ENCODE results near the gene PSD2. TPM values are rescaled to one million over a fixed set of nuclear protein-coding genes. Genes with fewer than 3 reads are reported as not detected.

PSD2 gene
- total RNA-seq, 3 donors from 2014 or later (not counting 1 experiment from before 2014, with no cell fraction given) = 1.3 to 2.5 (median 1.3) TPM

DNA sequence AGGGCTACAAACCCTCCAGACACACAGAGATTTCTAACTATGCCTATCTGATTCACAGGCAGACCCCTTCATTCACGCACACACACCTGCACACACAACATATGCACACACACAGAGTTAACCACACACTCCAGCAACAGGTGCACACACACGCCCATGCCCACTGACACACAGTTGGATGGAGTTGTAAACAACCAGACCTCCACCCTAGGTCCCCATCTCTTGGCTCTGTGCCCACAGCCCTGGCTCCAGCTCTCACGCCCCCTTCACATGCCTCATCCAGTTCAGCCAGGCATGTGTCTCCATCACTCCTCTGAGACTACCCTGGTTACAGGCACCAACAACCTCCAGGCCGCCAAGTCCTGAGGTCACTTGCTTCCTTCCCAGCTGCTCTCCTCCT is 61.1 kb downstream of the PSD2 start:
- Histone ChIP-seq H3K4me1 (ENCODE audit: control insufficient read depth, insufficient read depth, low read length) (no peaks in the 10 kb centered on the region), H3K27ac (ENCODE audit: low read length) (no peak overlapping the region), H3K9me3 (ENCODE audit: control insufficient read depth, insufficient read depth, low read length) (no peaks in the 10 kb centered on the region), H3K27me3 (ENCODE audit: control insufficient read depth, insufficient read depth, low read length) (no peaks in the 10 kb centered on the region), H3K4me3 (ENCODE audit: low read length) (no peak overlapping the region), H3K36me3 (ENCODE audit: control insufficient read depth, insufficient read depth, low read length) (no peaks in the 10 kb centered on the region)
- no peak for ATAC-seq
- H3K27me3 Mint-ChIP-seq (ENCODE audit: low read depth in 2 of 2) = peaks cover 0 to 3% of the 10 kb centered on the region in 2 donors
- WGBS (ENCODE audit: insufficient coverage) = 82% methylated on average over 4 of the region's 4 CpGs
- no peaks in the 10 kb centered on the region for H3K9me3 Mint-ChIP-seq
- DNase-seq = no peak
- no peak for TF ChIP-seq CTCF (IDR thresholded peaks at IDR 0.05)
- intact Hi-C loops (cut with micrococcal nuclease) = no loop called here
- H3K4me1 Mint-ChIP-seq = no peaks in the 10 kb centered on the region
- no peak overlapping the region for H3K4me3 Mint-ChIP-seq
- H3K27ac Mint-ChIP-seq = no peak overlapping the region
- no peaks in the 10 kb centered on the region for H3K36me3 Mint-ChIP-seq

GRCh38 chr5:139859013-139859412 is 63.4 kb downstream of the PSD2 start:
- Mint-ChIP-seq H3K9me3 (no peaks in the 10 kb centered on the region), H3K4me3 (no peak overlapping the region), H3K36me3 (no peaks in the 10 kb centered on the region), H3K27me3 (ENCODE audit: low read depth in 2 of 2) (peaks cover 0 to 3% of the 10 kb centered on the region in 2 donors), H3K4me1 (no peaks in the 10 kb centered on the region), H3K27ac (no peak overlapping the region)
- no peaks in the 10 kb centered on the region for H3K27me3 ChIP-seq (ENCODE audit: control insufficient read depth, insufficient read depth, low read length)
- ATAC-seq = no peak
- H3K36me3 ChIP-seq (ENCODE audit: control insufficient read depth, insufficient read depth, low read length) = no peaks in the 10 kb centered on the region
- no peak for TF ChIP-seq CTCF (IDR thresholded peaks at IDR 0.05)
- no peak overlapping the region for H3K4me3 ChIP-seq (ENCODE audit: low read length)
- DNase-seq = no peak
- H3K4me1 ChIP-seq (ENCODE audit: control insufficient read depth, insufficient read depth, low read length) = no peaks in the 10 kb centered on the region
- WGBS (ENCODE audit: insufficient coverage) = 91% methylated on average over 2 of the region's 2 CpGs
- H3K27ac ChIP-seq (ENCODE audit: low read length) = no peak overlapping the region
- intact Hi-C loops (cut with micrococcal nuclease) = no loop called here
- no peaks in the 10 kb centered on the region for H3K9me3 ChIP-seq (ENCODE audit: control insufficient read depth, insufficient read depth, low read length)

GRCh38 chr5:139861021-139861888 is 65.6 kb downstream of the PSD2 start:
- Mint-ChIP-seq H3K4me1 (peaks cover 0 to 4% of the 10 kb centered on the region in 2 donors), H3K9me3 (no peaks in the 10 kb centered on the region), H3K4me3 (no peak overlapping the region), H3K27me3 (ENCODE audit: low read depth in 2 of 2) (peaks cover 0 to 3% of the 10 kb centered on the region in 2 donors), H3K27ac (no peak overlapping the region), H3K36me3 (no peaks in the 10 kb centered on the region)
- no peak for DNase-seq
- Histone ChIP-seq H3K27me3 (ENCODE audit: control insufficient read depth, insufficient read depth, low read length) (no peaks in the 10 kb centered on the region), H3K4me3 (ENCODE audit: low read length) (no peak overlapping the region), H3K27ac (ENCODE audit: low read length) (no peak overlapping the region), H3K36me3 (ENCODE audit: control insufficient read depth, insufficient read depth, low read length) (no peaks in the 10 kb centered on the region), H3K9me3 (ENCODE audit: control insufficient read depth, insufficient read depth, low read length) (no peaks in the 10 kb centered on the region), H3K4me1 (ENCODE audit: control insufficient read depth, insufficient read depth, low read length) (no peaks in the 10 kb centered on the region)
- TF ChIP-seq CTCF (IDR thresholded peaks at IDR 0.05) = no peak
- 87% methylated on average over 14 of the region's 15 CpGs for WGBS (ENCODE audit: insufficient coverage)
- ATAC-seq = no peak
- intact Hi-C loops (cut with micrococcal nuclease) = no loop called here

DNA sequence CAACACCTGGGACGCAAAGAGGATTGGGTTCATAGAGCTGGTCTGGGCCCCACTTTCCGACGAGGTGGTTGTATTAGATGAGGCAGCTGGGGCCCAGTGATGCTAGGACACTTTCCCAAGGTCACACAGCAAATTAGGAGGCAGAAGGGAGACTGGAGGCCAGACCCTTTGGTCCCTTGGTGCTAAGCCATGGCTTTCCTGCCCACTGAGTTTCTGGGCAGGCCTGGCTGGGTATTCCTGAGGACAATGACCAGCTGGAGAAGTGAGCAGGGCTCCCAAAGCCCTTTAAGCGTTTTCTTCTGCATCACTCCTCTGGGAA is 66.2 kb downstream of the PSD2 start:
- TF ChIP-seq CTCF (IDR thresholded peaks at IDR 0.05) = no peak
- no peak overlapping the region for H3K27ac Mint-ChIP-seq
- no peak overlapping the region for H3K4me3 Mint-ChIP-seq
- DNase-seq (no peak), ATAC-seq (no peak)
- peaks cover 0 to 6% of the 10 kb centered on the region in 2 donors for H3K27me3 Mint-ChIP-seq (ENCODE audit: low read depth in 2 of 2)
- no peaks in the 10 kb centered on the region for H3K36me3 Mint-ChIP-seq
- H3K27me3 ChIP-seq (ENCODE audit: control insufficient read depth, insufficient read depth, low read length) = no peaks in the 10 kb centered on the region
- H3K4me3 ChIP-seq (ENCODE audit: low read length) = no peak overlapping the region
- H3K9me3 ChIP-seq (ENCODE audit: control insufficient read depth, insufficient read depth, low read length) = no peaks in the 10 kb centered on the region
- H3K9me3 Mint-ChIP-seq = no peaks in the 10 kb centered on the region
- intact Hi-C loops (cut with micrococcal nuclease) = no loop called here
- H3K27ac ChIP-seq (ENCODE audit: low read length) = no peak overlapping the region
- H3K36me3 ChIP-seq (ENCODE audit: control insufficient read depth, insufficient read depth, low read length) = no peaks in the 10 kb centered on the region
- no peaks in the 10 kb centered on the region for H3K4me1 ChIP-seq (ENCODE audit: control insufficient read depth, insufficient read depth, low read length)
- peaks cover 0 to 4% of the 10 kb centered on the region in 2 donors for H3K4me1 Mint-ChIP-seq
- WGBS (ENCODE audit: insufficient coverage) = 83% methylated on average over 4 of the region's 4 CpGs
